HepG2 (cell line): ENCODE measurements around the gene ERF. TPM values are rescaled to one million over a fixed set of nuclear protein-coding genes. Genes with fewer than 3 reads are reported as not detected.

Source experiments
- ATAD3A ChIP-seq: sonication (generic); formaldehyde crosslinking; IDR thresholded peaks from 2 replicates; pipeline ENCODE4 v1.4.0; 2020; ENCODE audit warnings: missing genetic modification reagents
- HNF4G ChIP-seq, 2 experiments: sonication (generic) in 1 of 2; formaldehyde crosslinking in 1 of 2; IDR thresholded peaks; 2 replicates each; pipeline versions ENCODE4 v1.4.0 to v1.6.1; 2011 to 2020; ENCODE audit warnings: borderline replicate concordance in 2 of 2, low read depth in 2 of 2, mild to moderate bottlenecking in 2 of 2, low read length in 1 of 2, missing genetic modification reagents in 1 of 2, moderate library complexity in 1 of 2
- HNRNPLL ChIP-seq: fragments of 200-400 bp; formaldehyde crosslinking; IDR thresholded peaks from 2 replicates; pipeline ENCODE4 v1.6.1; 2017; ENCODE audit warnings: mild to moderate bottlenecking, low read depth, low read length; ENCODE audit not compliant: poor library complexity, severe bottlenecking
- JARID2 ChIP-seq: sonication (generic); formaldehyde crosslinking; IDR thresholded peaks from 2 replicates; pipeline ENCODE4 v1.8.1; 2023; ENCODE audit warnings: missing genetic modification reagents, inconsistent platforms; ENCODE audit not compliant: insufficient replicate concordance
- KDM2A ChIP-seq: sonication (generic); formaldehyde crosslinking; IDR thresholded peaks from 2 replicates; pipeline ENCODE4 v1.4.0; 2020; ENCODE audit warnings: low read depth, missing genetic modification reagents, borderline replicate concordance
- KDM5A ChIP-seq: fragments of 200-600 bp; sonication (generic); IDR thresholded peaks from 2 replicates; pipeline ENCODE4 v1.7.0; 2018; ENCODE audit warnings: antibody characterized with exemption, mild to moderate bottlenecking, low read length, borderline replicate concordance
- MATR3 ChIP-seq: sonication (generic); formaldehyde crosslinking; IDR thresholded peaks from 2 replicates; pipeline ENCODE4 v1.4.0; 2020; ENCODE audit warnings: missing genetic modification reagents
- NKX3-1 ChIP-seq: sonication (generic); formaldehyde crosslinking; IDR thresholded peaks from 2 replicates; pipeline ENCODE4 v1.5.0; 2020; ENCODE audit warnings: missing genetic modification reagents
- NRL ChIP-seq: sonication (generic); formaldehyde crosslinking; IDR thresholded peaks from 2 replicates; pipeline ENCODE4 v1.5.0; 2020; ENCODE audit warnings: missing genetic modification reagents, mild to moderate bottlenecking, moderate library complexity, borderline replicate concordance
- PRPF4 ChIP-seq: fragments of 200-400 bp; formaldehyde crosslinking; IDR thresholded peaks from 2 replicates; pipeline ENCODE4 v1.6.1; 2016; ENCODE audit warnings: low read length, low read depth; ENCODE audit not compliant: poor library complexity, severe bottlenecking
- RERE ChIP-seq: IDR thresholded peaks from 2 replicates; pipeline ENCODE4 v1.6.1; 2016; ENCODE audit warnings: low read depth, missing genetic modification reagents, missing compliant biosample characterization
- RFXANK ChIP-seq: IDR thresholded peaks from 2 replicates; pipeline ENCODE4 v1.6.1; 2016
- RNF2 ChIP-seq: fragments of 450-650 bp; conservative IDR thresholded peaks from 2 replicates; pipeline ENCODE4 v1.6.1; 2016; ENCODE audit warnings: low read depth
- SIN3A ChIP-seq: IDR thresholded peaks from 2 replicates; pipeline ENCODE4 v1.6.1; 2011; ENCODE audit warnings: low read depth, mild to moderate bottlenecking, control low read depth, low read length, borderline replicate concordance
- TMF1 ChIP-seq: sonication (generic); formaldehyde crosslinking; IDR thresholded peaks from 2 replicates; pipeline ENCODE4 v1.8.1; 2022; ENCODE audit warnings: low read depth, missing genetic modification reagents
- U2AF1 ChIP-seq: fragments of 200-400 bp; formaldehyde crosslinking; optimal IDR thresholded peaks from 2 replicates; pipeline ENCODE3; 2017; ENCODE audit warnings: mild to moderate bottlenecking, low read depth, low read length
- ZFP36L1 ChIP-seq: sonication (generic); formaldehyde crosslinking; IDR thresholded peaks from 2 replicates; pipeline ENCODE4 v1.8.0; 2022; ENCODE audit warnings: mild to moderate bottlenecking, missing genetic modification reagents, moderate library complexity
- ZNF121 ChIP-seq: sonication (generic); formaldehyde crosslinking; IDR thresholded peaks from 2 replicates; pipeline ENCODE4 v1.5.0; 2020; ENCODE audit warnings: mild to moderate bottlenecking, missing genetic modification reagents
- ZNF350 ChIP-seq: sonication (generic); formaldehyde crosslinking; IDR thresholded peaks from 2 replicates; pipeline ENCODE4 v1.4.0; 2020; ENCODE audit warnings: mild to moderate bottlenecking, low read depth, missing genetic modification reagents, borderline replicate concordance
- ZNF484 ChIP-seq: sonication (generic); formaldehyde crosslinking; IDR thresholded peaks from 2 replicates; pipeline ENCODE4 v1.5.1; 2020; ENCODE audit warnings: mild to moderate bottlenecking, low read depth, missing genetic modification reagents, borderline replicate concordance
- ZNF660 ChIP-seq: sonication (generic); formaldehyde crosslinking; IDR thresholded peaks from 2 replicates; pipeline ENCODE4 v1.5.1; 2020; ENCODE audit warnings: mild to moderate bottlenecking, low read depth, missing genetic modification reagents, borderline replicate concordance
- ZNF703 ChIP-seq: sonication (generic); formaldehyde crosslinking; IDR thresholded peaks from 2 replicates; pipeline ENCODE4 v1.5.1; 2020; ENCODE audit warnings: missing genetic modification reagents, mild to moderate bottlenecking, moderate library complexity, borderline replicate concordance
- ZSCAN31 ChIP-seq: sonication (generic); formaldehyde crosslinking; IDR thresholded peaks from 2 replicates; pipeline ENCODE4 v1.5.0; 2020; ENCODE audit warnings: low read depth, mild to moderate bottlenecking, missing genetic modification reagents
- polyA plus RNA-seq, 8 experiments: library from polyadenylated mRNA; depleted of rRNA in 3 of 8; stranded (reverse) in 7 of 8; unstranded in 1 of 8; fragments of >200 nt; fragmentation: Illumina TruSeq in 4 of 8; extraction: Trizol in 4 of 8; gene quantifications; 2 replicates each; pipeline versions ENCODE4 v1.2.1 to v1.2.3, GENCODE V29; 2011 to 2016; ENCODE audit warnings: low read depth in 4 of 8, missing spikeins in 1 of 8, mixed read lengths in 1 of 8; ENCODE audit not compliant: insufficient read depth in 1 of 8
- total RNA-seq, 5 experiments: library from RNA; depleted of rRNA; stranded (reverse); fragments of >200 nt; fragmentation: Illumina TruSeq; extraction: Trizol; gene quantifications; 2 replicates each; pipeline ENCODE4 v1.2.3, GENCODE V29; 2016; ENCODE audit warnings: low read depth in 1 of 5

ERF gene
- total and polyA plus RNA-seq, 2 of the 13 experiments (the other 11 are each of a cell fraction or from before 2014, with no cell fraction given) = 67.1 to 69.9 TPM

- no peak for TF ChIP-seq ZNF121 (CRISPR knock-in tag)
- no peak for TF ChIP-seq ZNF660 (CRISPR knock-in tag)
- TF ChIP-seq NKX3-1 (CRISPR knock-in tag) = 0 out of 2 replicates have a peak, but pooled peaks have one; percentile 10
- no peak for TF ChIP-seq MATR3 (CRISPR knock-in tag)
- no peak; the same call in 1 of the 2 replicates for TF ChIP-seq NRL (CRISPR knock-in tag)
- TF ChIP-seq RERE (CRISPR knock-in tag) = no peak
- TF ChIP-seq ZNF350 = no peak
- no peak for TF ChIP-seq SIN3A
- TF ChIP-seq HNF4G (IDR thresholded peaks at IDR 0.05; ENCODE audit: borderline replicate concordance, low read depth, low read length) = no peak
- TF ChIP-seq HNF4G (CRISPR knock-in tag; IDR thresholded peaks at IDR 0.05; ENCODE audit: borderline replicate concordance, low read depth) = no peak
- TF ChIP-seq KDM2A (CRISPR knock-in tag) = no peak; the same call in 1 of the 2 replicates
- no peak for TF ChIP-seq ZSCAN31 (CRISPR knock-in tag)
- TF ChIP-seq KDM5A = no peak; the same call in 1 of the 2 replicates
- no peak for TF ChIP-seq RFXANK (CRISPR knock-in tag)
- no peak for TF ChIP-seq ZFP36L1 (CRISPR knock-in tag)
- no peak for TF ChIP-seq PRPF4
- peak; percentile 77 for TF ChIP-seq HNRNPLL
- no peak for TF ChIP-seq JARID2
- TF ChIP-seq ZNF703 = 0 out of 2 replicates have a peak, but pooled peaks have one; percentile 45
- TF ChIP-seq ZNF484 (CRISPR knock-in tag) = no peak
- TF ChIP-seq TMF1 = no peak
- no peak for TF ChIP-seq ATAD3A (CRISPR knock-in tag)
- TF ChIP-seq RNF2 = no peak
- TF ChIP-seq U2AF1 = peak; percentile 85
Measured at GRCh38 chr19:42216653-42217519, 38.0 kb downstream of the ERF start (continued).
